GM12801 (cell line): ENCODE results near the gene NPHP4.

ENCODE experiments used
- TF ChIP-seq, protein P1 (sequence below): IDR thresholded peaks from one replicate; pipeline ENCODE4 v1.5.1; 2011; ENCODE audit warnings: control low read depth; ENCODE audit not compliant: insufficient read length; ENCODE audit errors: extremely low read depth

The NPHP4 gene

DNA sequence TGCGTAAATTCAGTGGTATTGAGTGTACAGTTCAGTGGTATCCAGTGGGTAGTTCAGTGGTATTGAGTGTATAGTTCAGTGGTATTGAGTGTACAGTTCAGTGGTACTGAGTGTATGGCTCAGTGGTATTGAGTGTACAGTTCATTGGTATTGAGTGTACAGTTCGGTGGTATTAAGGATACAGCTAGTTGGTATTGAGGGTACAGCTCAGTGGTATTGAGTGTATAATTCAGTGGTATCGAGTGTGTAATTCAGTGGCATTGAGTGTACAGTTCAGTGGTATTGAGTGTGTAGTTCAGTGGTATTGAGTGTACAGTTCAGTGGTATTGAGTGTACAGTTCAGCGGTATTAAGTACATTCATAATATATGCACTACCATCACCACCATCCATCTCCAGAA lies 30.0 kb upstream of the NPHP4 start:
- TF ChIP-seq, protein P1, sequence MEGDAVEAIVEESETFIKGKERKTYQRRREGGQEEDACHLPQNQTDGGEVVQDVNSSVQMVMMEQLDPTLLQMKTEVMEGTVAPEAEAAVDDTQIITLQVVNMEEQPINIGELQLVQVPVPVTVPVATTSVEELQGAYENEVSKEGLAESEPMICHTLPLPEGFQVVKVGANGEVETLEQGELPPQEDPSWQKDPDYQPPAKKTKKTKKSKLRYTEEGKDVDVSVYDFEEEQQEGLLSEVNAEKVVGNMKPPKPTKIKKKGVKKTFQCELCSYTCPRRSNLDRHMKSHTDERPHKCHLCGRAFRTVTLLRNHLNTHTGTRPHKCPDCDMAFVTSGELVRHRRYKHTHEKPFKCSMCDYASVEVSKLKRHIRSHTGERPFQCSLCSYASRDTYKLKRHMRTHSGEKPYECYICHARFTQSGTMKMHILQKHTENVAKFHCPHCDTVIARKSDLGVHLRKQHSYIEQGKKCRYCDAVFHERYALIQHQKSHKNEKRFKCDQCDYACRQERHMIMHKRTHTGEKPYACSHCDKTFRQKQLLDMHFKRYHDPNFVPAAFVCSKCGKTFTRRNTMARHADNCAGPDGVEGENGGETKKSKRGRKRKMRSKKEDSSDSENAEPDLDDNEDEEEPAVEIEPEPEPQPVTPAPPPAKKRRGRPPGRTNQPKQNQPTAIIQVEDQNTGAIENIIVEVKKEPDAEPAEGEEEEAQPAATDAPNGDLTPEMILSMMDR: no peak

DNA sequence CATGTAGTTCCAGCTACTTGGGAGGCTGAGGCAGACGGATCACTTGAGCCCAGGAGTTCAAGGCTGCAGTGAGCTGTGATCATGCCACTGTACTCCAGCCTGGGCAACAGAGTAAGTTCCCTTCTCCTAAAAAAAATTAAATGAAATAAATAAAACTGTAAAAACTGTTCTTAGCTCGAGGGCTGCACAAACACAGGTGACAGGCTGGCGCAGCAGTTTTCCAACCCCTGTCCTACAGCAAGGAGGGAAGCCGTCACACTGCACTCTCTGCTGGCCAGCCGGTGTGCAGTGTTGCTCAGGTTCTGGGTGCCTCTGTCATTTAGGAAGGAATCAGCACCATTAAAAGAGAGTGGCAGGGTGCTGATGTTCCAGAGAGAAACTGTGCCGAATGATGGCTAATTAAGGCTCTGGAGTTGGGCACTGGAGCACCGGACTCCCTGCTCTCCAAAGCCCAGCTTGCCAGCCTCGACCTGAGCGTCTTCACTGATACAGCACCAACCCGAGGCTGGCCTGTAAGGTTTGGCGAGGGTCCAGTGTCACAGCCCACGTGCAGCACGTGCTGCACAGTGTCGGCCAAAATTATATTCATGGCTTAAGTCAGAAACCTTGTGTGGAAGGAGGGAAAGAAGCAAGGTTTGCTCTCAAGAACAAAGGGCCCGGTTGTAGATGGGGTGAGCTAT lies 27.1 kb upstream of the NPHP4 start:
- TF ChIP-seq, protein P1: no peak

DNA sequence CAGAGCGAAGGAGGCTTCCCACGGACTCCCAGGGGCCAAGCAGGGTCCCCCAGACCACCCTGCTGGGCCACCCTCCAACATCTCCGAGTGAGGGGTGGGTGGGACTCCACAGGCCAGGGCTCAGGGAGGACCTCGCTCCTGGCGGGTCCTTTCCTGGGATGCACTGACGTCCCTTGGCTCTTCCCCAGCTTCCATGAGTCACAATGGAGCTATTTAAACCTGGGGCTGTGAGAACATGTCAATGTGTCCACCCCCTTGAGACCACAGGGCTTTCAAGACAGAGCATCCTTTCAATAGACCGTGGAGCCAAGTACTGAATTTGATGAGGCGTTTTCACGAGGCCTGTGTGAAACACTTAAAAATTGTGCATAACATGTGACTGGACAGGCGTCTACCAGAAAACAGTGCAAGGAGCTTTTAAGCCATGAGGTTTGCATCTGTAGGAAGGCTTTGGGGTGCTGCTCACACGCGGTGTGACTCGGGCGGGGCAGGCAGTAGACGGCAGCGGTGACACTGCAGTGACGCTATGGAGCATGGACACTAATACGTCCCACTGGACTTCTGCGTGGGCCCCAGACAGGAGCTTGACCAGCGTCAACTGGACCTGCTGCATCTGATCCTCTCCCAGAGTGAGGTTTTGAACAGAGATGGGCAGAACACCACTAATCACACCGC lies 24.1 kb upstream of the NPHP4 start:
- TF ChIP-seq, protein P1: no peak

DNA sequence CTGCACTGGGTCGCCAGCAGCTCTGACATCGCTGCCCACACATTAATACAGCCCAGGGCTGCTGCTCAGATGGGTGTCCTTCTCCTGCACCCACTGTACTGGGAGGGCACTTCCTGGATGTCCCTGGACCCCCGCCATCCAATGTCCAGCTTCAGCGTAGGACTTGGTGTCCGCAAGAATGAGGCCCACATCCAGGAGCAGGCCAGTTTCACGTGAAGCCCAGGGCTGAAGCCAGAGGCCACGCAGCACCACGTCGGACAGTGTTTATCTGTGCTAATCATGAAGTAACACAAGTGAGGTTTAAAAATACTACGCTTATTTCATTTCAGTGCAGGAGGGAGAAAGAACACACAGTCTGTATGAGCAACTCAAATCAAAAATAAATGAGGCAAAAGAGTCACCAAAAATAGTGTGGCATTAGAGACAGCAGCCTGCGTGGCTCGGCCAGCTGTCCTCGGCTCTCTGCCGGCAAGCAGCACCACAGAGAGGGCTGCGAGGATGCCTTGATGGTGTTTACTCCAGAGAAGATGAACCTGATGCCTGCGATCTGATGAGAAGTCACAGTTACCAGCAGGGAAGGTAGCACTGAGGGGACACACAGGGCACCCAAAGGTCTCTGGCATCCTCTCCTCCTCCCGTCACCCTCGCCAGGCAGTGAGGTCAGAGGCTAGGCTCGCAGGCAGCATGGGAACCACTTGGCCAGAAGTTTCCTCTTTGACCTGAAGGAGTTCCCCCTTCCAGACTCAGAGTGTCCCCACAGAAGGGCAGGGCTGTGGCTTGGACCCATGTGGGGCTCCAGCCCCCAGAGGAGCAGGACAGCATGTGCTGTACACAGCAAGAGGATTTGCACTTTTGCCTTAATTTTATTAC lies 22.1 kb upstream of the NPHP4 start:
- TF ChIP-seq, protein P1: no peak

DNA sequence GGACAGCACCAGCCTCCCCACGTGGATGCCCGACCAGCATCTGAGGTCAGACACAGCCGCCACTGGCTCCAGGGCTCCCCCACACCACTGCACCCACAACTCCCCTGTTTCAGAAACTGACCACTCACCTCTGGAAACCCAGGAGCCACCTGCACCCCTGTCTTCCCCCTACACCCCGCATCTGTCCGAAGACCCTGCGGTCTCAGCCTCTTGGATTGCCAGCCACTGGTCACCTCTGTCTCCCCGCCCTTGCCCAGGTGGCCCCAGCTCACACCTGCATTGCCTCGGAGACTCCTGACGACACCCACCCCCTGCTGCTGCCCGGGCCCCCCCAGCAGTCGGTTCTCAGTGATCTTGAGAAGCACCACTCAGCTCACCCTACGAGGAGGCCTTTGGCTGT lies 21.3 kb upstream of the NPHP4 start:
- TF ChIP-seq, protein P1: no peak

DNA sequence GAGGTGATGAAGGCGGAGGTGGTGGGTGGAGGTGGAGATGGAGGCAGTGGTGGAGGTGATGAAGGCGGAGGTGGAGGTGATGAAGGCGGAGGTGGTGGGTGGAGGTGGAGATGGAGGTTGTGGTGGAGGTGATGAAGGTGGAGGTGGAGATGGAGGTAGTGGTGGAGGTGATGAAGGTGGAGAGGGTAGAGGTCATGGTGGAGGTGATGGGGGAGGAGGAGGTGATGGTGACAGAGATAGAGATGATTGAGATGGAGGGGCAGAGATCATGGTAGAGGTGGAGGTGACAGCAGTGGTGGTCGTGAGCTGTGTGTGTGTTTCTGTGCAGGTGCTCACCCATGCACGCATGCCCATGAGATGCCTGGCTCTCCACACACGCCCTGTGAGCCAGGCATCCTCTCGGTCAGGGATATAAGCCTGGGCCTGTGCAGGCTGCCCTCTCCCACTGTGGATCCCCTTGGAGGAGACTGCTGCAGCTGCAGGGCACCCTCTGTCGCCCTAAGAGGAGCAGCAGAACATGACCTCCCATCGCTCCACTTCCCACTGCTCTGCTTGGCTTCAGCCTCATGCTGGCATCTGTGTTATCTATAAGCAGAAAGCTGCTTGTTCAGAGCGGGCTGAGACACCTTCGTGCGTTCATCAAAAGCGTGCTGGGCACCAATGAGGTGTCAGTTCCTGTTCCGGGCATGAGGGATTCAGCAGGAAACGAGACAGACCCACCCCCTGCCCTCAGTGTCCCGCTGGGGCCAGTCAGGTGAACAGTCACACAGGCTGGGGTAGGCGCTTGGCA lies 20.5 kb upstream of the NPHP4 start:
- TF ChIP-seq, protein P1: no peak

DNA sequence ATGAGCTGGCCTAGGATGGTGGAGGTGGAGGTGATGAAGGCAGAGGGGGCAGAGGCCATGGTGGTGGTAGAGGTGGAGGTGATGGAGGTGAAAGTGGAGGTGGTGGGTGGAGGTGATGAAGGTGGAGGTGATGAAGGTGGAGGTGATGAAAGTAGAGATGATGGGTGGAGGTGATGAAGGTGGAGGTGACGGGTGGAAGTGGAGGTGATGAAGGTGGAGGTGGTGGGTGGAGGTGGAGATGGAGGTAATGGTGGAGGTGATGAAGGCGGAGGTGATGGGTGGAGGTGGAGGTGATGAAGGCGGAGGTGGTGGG lies 19.7 kb upstream of the NPHP4 start:
- TF ChIP-seq, protein P1: no peak
